Measurements from ENCODE around the gene KPNA4.

KPNA4 gene

DNA sequence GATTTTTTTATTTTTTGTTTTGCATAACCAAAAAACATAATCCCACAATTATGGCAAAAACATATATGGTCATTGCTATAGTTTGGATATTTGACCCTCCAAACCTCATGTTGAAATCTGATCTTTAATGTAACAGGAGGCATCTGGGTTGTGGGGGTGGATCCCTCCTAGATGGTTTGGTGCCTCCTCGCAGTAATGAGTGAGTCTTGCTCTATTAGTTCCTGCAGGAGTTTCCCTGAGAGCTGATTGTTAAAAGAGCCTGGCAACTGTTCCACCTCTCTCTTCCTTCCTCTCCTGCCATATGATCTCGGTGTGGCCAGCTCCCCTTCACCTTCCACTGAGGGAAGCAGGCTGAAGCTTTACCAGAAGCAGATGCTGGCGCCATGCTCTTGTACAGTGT lies 82.6 kb downstream of the KPNA4 start:
- Histone ChIP-seq H3K4me1 (ENCODE audit: control insufficient read depth, low read length) (peaks cover 9% of the 10 kb centered on the region), H3K4me2 (ENCODE audit: low read length) (no peak overlapping the region), H3K27me3 (ENCODE audit: control insufficient read depth, low read length) (no peaks in the 10 kb centered on the region), H3F3A (ENCODE audit: control insufficient read depth, insufficient read depth) (peaks cover 4% of the 10 kb centered on the region; the same call in 1 of the 2 replicates), H3K4me3 (ENCODE audit: low read length) (no peak overlapping the region), H3K27ac (ENCODE audit: low read depth, low read length) (no peak overlapping the region), H4K20me1 (ENCODE audit: control insufficient read depth, insufficient read depth, low read depth, low read length) (no peaks in the 10 kb centered on the region), H3K36me3 (ENCODE audit: control insufficient read depth, low read length) (no peaks in the 10 kb centered on the region), H3K9me2 (replicated peaks; ENCODE audit: control insufficient read depth, low read length) (no peaks in the 10 kb centered on the region), H3K9me3 (ENCODE audit: control insufficient read depth, insufficient read depth, low read length) (no peaks in the 10 kb centered on the region), H3K79me2 (ENCODE audit: control insufficient read depth, low read length) (no peaks in the 10 kb centered on the region)
- TF ChIP-seq, protein P1, sequence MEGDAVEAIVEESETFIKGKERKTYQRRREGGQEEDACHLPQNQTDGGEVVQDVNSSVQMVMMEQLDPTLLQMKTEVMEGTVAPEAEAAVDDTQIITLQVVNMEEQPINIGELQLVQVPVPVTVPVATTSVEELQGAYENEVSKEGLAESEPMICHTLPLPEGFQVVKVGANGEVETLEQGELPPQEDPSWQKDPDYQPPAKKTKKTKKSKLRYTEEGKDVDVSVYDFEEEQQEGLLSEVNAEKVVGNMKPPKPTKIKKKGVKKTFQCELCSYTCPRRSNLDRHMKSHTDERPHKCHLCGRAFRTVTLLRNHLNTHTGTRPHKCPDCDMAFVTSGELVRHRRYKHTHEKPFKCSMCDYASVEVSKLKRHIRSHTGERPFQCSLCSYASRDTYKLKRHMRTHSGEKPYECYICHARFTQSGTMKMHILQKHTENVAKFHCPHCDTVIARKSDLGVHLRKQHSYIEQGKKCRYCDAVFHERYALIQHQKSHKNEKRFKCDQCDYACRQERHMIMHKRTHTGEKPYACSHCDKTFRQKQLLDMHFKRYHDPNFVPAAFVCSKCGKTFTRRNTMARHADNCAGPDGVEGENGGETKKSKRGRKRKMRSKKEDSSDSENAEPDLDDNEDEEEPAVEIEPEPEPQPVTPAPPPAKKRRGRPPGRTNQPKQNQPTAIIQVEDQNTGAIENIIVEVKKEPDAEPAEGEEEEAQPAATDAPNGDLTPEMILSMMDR (IDR thresholded peaks at IDR 0.05; ENCODE audit: low read depth, low read length, poor library complexity, severe bottlenecking) = no peak
- no peak for TF ChIP-seq EZH2phosphoT487 (IDR thresholded peaks at IDR 0.05; ENCODE audit: borderline replicate concordance, low read length)

GRCh38 chr3:160481856-160482255 lies 83.5 kb downstream of the KPNA4 start:
- H3K4me3 ChIP-seq (ENCODE audit: low read length) = no peak overlapping the region
- H3K9me2 ChIP-seq (replicated peaks; ENCODE audit: control insufficient read depth, low read length) = no peaks in the 10 kb centered on the region
- H3K9me3 ChIP-seq (ENCODE audit: control insufficient read depth, insufficient read depth, low read length) = no peaks in the 10 kb centered on the region
- no peaks in the 10 kb centered on the region for H3K27me3 ChIP-seq (ENCODE audit: control insufficient read depth, low read length)
- H3K4me1 ChIP-seq (ENCODE audit: control insufficient read depth, low read length) = peaks cover 9% of the 10 kb centered on the region
- TF ChIP-seq EZH2phosphoT487 (IDR thresholded peaks at IDR 0.05; ENCODE audit: borderline replicate concordance, low read length) = no peak
- TF ChIP-seq, protein P1 (IDR thresholded peaks at IDR 0.05; ENCODE audit: low read depth, low read length, poor library complexity, severe bottlenecking) = no peak
- no peaks in the 10 kb centered on the region for H3K36me3 ChIP-seq (ENCODE audit: control insufficient read depth, low read length)
- no peak overlapping the region for H3K27ac ChIP-seq (ENCODE audit: low read depth, low read length)
- no peaks in the 10 kb centered on the region for H3K79me2 ChIP-seq (ENCODE audit: control insufficient read depth, low read length)
- H4K20me1 ChIP-seq (ENCODE audit: control insufficient read depth, insufficient read depth, low read depth, low read length) = no peaks in the 10 kb centered on the region
- no peak overlapping the region for H3K4me2 ChIP-seq (ENCODE audit: low read length)
- H3F3A ChIP-seq (ENCODE audit: control insufficient read depth, insufficient read depth) = peaks cover 4% of the 10 kb centered on the region; the same call in 1 of the 2 replicates

- H3K9me2 ChIP-seq (replicated peaks; ENCODE audit: control insufficient read depth, low read length) = no peaks in the 10 kb centered on the region
- TF ChIP-seq EZH2phosphoT487 (IDR thresholded peaks at IDR 0.05; ENCODE audit: borderline replicate concordance, low read length) = no peak
- TF ChIP-seq, protein P1 (IDR thresholded peaks at IDR 0.05; ENCODE audit: low read depth, low read length, poor library complexity, severe bottlenecking) = no peak
- H3F3A ChIP-seq (ENCODE audit: control insufficient read depth, insufficient read depth) = peaks cover 1% of the 10 kb centered on the region; the same call in 1 of the 2 replicates
- no peaks in the 10 kb centered on the region for H4K20me1 ChIP-seq (ENCODE audit: control insufficient read depth, insufficient read depth, low read depth, low read length)
- H3K4me1 ChIP-seq (ENCODE audit: control insufficient read depth, low read length) = peaks cover 1% of the 10 kb centered on the region
- H3K4me3 ChIP-seq (ENCODE audit: low read length) = no peak overlapping the region
- no peaks in the 10 kb centered on the region for H3K27me3 ChIP-seq (ENCODE audit: control insufficient read depth, low read length)
- no peaks in the 10 kb centered on the region for H3K9me3 ChIP-seq (ENCODE audit: control insufficient read depth, insufficient read depth, low read length)
- H3K36me3 ChIP-seq (ENCODE audit: control insufficient read depth, low read length) = no peaks in the 10 kb centered on the region
- no peak overlapping the region for H3K4me2 ChIP-seq (ENCODE audit: low read length)
- H3K79me2 ChIP-seq (ENCODE audit: control insufficient read depth, low read length) = no peaks in the 10 kb centered on the region
- no peak overlapping the region for H3K27ac ChIP-seq (ENCODE audit: low read depth, low read length)
Observed at GRCh38 chr3:160480931-160481330, 84.4 kb downstream of the KPNA4 start.
